Measurements from ENCODE around the gene KNSTRN. TPM values are rescaled to one million over a fixed set of nuclear protein-coding genes. Genes with fewer than 3 reads are reported as not detected.

KNSTRN gene
- total and polyA plus RNA-seq, 4 donors: 7.5 to 16.6 (median 14.0) TPM

- 96 to 97% methylated on average over 9 of the region's 9 CpGs for WGBS, 2 donors
- TF ChIP-seq CTCF (IDR thresholded peaks at IDR 0.05; ENCODE audit: control extremely low read depth, extremely low read depth): no peak
- Histone ChIP-seq H3K27me3 (ENCODE audit: control insufficient read depth in 3 of 3, insufficient read depth in 3 of 3, low read length in 2 of 3) (no peaks in the 10 kb centered on the region), H3K27ac (ENCODE audit: low read depth in 1 of 2, low read length in 1 of 2) (no peak overlapping the region), H3K36me3 (ENCODE audit: control insufficient read depth in 4 of 4, insufficient read depth in 4 of 4, low read length in 4 of 4) (peaks cover 15 to 55% (median 35%) of the 10 kb centered on the region in 4 donors), H3K9ac (ENCODE audit: insufficient read depth in 1 of 2, low read length in 2 of 2) (no peak overlapping the region), H3K4me1 (ENCODE audit: control insufficient read depth in 5 of 5, insufficient read depth in 5 of 5, low read length in 5 of 5) (no peaks in the 10 kb centered on the region), H3K4me3 (no peak overlapping the region), H3K9me3 (ENCODE audit: control insufficient read depth in 4 of 4, insufficient read depth in 3 of 4, low read length in 3 of 4) (no peaks in the 10 kb centered on the region)
- ATAC-seq (ENCODE audit: insufficient read depth, low FRiP score): no peak
- no peak for DNase-seq
Observed at GRCh38 chr15:40413036-40413435, 30.5 kb downstream of the KNSTRN start.

- H3K36me3 ChIP-seq (ENCODE audit: control insufficient read depth in 4 of 4, insufficient read depth in 4 of 4, low read length in 4 of 4): peaks cover 15 to 57% (median 34%) of the 10 kb centered on the region in 4 donors
- no peak overlapping the region for H3K4me3 ChIP-seq
- H3K9me3 ChIP-seq (ENCODE audit: control insufficient read depth in 4 of 4, insufficient read depth in 3 of 4, low read length in 3 of 4): no peaks in the 10 kb centered on the region
- DNase-seq: no peak
- no peak for ATAC-seq (ENCODE audit: insufficient read depth, low FRiP score)
- H3K27me3 ChIP-seq (ENCODE audit: control insufficient read depth in 3 of 3, insufficient read depth in 3 of 3, low read length in 2 of 3): no peaks in the 10 kb centered on the region
- 89 to 91% methylated on average over 7 of the region's 7 CpGs for WGBS, 2 donors
- no peak overlapping the region for H3K9ac ChIP-seq (ENCODE audit: insufficient read depth in 1 of 2, low read length in 2 of 2)
- H3K27ac ChIP-seq (ENCODE audit: low read depth in 1 of 2, low read length in 1 of 2): no peak overlapping the region
- no peaks in the 10 kb centered on the region for H3K4me1 ChIP-seq (ENCODE audit: control insufficient read depth in 5 of 5, insufficient read depth in 5 of 5, low read length in 5 of 5)
- TF ChIP-seq CTCF (IDR thresholded peaks at IDR 0.05; ENCODE audit: control extremely low read depth, extremely low read depth): no peak
Observed at GRCh38 chr15:40414816-40415215, 32.3 kb downstream of the KNSTRN start.

- no peak overlapping the region for H3K4me3 ChIP-seq
- no peaks in the 10 kb centered on the region for H3K4me1 ChIP-seq (ENCODE audit: control insufficient read depth in 5 of 5, insufficient read depth in 5 of 5, low read length in 5 of 5)
- no peak overlapping the region for H3K9ac ChIP-seq (ENCODE audit: insufficient read depth in 1 of 2, low read length in 2 of 2)
- 94 to 95% methylated on average over 10 of the region's 10 CpGs for WGBS, 2 donors
- ATAC-seq (ENCODE audit: insufficient read depth, low FRiP score): no peak
- peaks cover 15 to 57% (median 31%) of the 10 kb centered on the region in 4 donors for H3K36me3 ChIP-seq (ENCODE audit: control insufficient read depth in 4 of 4, insufficient read depth in 4 of 4, low read length in 4 of 4)
- no peaks in the 10 kb centered on the region for H3K27me3 ChIP-seq (ENCODE audit: control insufficient read depth in 3 of 3, insufficient read depth in 3 of 3, low read length in 2 of 3)
- no peak overlapping the region for H3K27ac ChIP-seq (ENCODE audit: low read depth in 1 of 2, low read length in 1 of 2)
- no peaks in the 10 kb centered on the region for H3K9me3 ChIP-seq (ENCODE audit: control insufficient read depth in 4 of 4, insufficient read depth in 3 of 4, low read length in 3 of 4)
- no peak for DNase-seq
- no peak for TF ChIP-seq CTCF (IDR thresholded peaks at IDR 0.05; ENCODE audit: control extremely low read depth, extremely low read depth)
Observed at GRCh38 chr15:40415226-40415625, 32.7 kb downstream of the KNSTRN start.

- H3K4me3 ChIP-seq: no peak overlapping the region
- DNase-seq: no peak
- ATAC-seq (ENCODE audit: insufficient read depth, low FRiP score): no peak
- H3K4me1 ChIP-seq (ENCODE audit: control insufficient read depth in 5 of 5, insufficient read depth in 5 of 5, low read length in 5 of 5): no peaks in the 10 kb centered on the region
- no peak overlapping the region for H3K27ac ChIP-seq (ENCODE audit: low read depth in 1 of 2, low read length in 1 of 2)
- WGBS, 2 donors: 95 to 99% methylated on average over 13 to 14 of the region's 14 CpGs
- no peak for TF ChIP-seq CTCF (IDR thresholded peaks at IDR 0.05; ENCODE audit: control extremely low read depth, extremely low read depth)
- no peaks in the 10 kb centered on the region for H3K9me3 ChIP-seq (ENCODE audit: control insufficient read depth in 4 of 4, insufficient read depth in 3 of 4, low read length in 3 of 4)
- peaks cover 12 to 50% (median 26%) of the 10 kb centered on the region in 4 donors for H3K36me3 ChIP-seq (ENCODE audit: control insufficient read depth in 4 of 4, insufficient read depth in 4 of 4, low read length in 4 of 4)
- H3K9ac ChIP-seq (ENCODE audit: insufficient read depth in 1 of 2, low read length in 2 of 2): no peak overlapping the region
- H3K27me3 ChIP-seq (ENCODE audit: control insufficient read depth in 3 of 3, insufficient read depth in 3 of 3, low read length in 2 of 3): no peaks in the 10 kb centered on the region
Observed at GRCh38 chr15:40416056-40416455, 33.5 kb downstream of the KNSTRN start.

All from lung (tissue), 12 donors.